PC-9 (cell line): Measurements from ENCODE around the gene DACH1.

Experiments
- EZH2 ChIP-seq: fragments of 200-600 bp; sonication (generic); IDR thresholded peaks from 2 replicates; pipeline ENCODE4 v1.8.0; 2017; ENCODE audit warnings: antibody characterized with exemption, low read depth
- TF ChIP-seq, protein P1 (sequence below): fragments of 200-600 bp; sonication (generic); conservative IDR thresholded peaks from 2 replicates; pipeline ENCODE4 v1.6.1; 2017; ENCODE audit warnings: mixed run types, antibody characterized with exemption, mild to moderate bottlenecking, moderate library complexity

DNA sequence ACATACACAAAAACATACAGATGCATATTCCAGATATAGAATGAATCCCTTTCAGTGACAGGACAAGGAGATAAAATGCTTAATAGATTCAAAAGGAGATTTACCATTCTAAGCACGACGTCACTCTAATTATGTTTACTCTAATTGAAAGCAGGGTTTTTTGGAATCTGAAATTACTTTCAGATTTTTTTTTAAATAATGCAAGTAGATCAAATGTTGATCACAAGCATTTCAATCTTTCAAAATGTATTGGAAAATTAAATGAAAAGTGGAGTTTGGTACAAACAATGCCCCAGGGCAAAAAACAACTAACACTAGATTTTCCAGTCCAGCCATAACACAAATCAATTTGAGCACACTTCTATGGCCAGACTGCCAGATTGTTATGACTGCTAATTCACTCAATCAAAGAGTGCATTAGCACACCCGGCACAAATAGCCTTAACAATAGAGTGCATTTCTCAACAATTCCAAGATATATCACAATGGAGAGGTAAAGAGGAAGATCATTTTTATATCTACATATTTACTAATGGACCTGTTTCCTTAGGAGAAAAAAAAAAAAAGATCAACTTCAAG, 4.3 kb upstream of the DACH1 start:
- TF ChIP-seq EZH2: no peak
- TF ChIP-seq, protein P1, sequence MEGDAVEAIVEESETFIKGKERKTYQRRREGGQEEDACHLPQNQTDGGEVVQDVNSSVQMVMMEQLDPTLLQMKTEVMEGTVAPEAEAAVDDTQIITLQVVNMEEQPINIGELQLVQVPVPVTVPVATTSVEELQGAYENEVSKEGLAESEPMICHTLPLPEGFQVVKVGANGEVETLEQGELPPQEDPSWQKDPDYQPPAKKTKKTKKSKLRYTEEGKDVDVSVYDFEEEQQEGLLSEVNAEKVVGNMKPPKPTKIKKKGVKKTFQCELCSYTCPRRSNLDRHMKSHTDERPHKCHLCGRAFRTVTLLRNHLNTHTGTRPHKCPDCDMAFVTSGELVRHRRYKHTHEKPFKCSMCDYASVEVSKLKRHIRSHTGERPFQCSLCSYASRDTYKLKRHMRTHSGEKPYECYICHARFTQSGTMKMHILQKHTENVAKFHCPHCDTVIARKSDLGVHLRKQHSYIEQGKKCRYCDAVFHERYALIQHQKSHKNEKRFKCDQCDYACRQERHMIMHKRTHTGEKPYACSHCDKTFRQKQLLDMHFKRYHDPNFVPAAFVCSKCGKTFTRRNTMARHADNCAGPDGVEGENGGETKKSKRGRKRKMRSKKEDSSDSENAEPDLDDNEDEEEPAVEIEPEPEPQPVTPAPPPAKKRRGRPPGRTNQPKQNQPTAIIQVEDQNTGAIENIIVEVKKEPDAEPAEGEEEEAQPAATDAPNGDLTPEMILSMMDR: no peak
